Caki2 (cell line): Measurements from ENCODE around the gene PLCL2. TPM values are rescaled to one million over a fixed set of nuclear protein-coding genes. Genes with fewer than 3 reads are reported as not detected.
"Not testable (repeated sequence)": the region's sequence is repeated elsewhere in the genome, so short reads cannot be mapped to it uniquely, and the experiment has no call there.

Experiments used
- DNase-seq: peaks from one replicate; pipeline ENCODE4 v3.0.0-alpha.2; 2015; ENCODE audit warnings: low read depth
- in situ Hi-C: cut with HindIII; loops from 2 replicates; pipeline ENCODE4 v1.10.0; 2016; ENCODE audit warnings: low sequenced_read_pairs, low pct_unique_long_range_greater_than_20kb, mixed read lengths
- total RNA-seq: library from RNA; depleted of rRNA; stranded (reverse); fragments of >200 nt; shearing (Covaris generic); gene quantifications from 2 replicates; pipeline ENCODE4 v1.2.3, GENCODE V29; 2014; ENCODE audit warnings: low replicate concordance

Gene PLCL2
- total RNA-seq, 1 experiment from 2014 or later = 1.1 TPM

DNA sequence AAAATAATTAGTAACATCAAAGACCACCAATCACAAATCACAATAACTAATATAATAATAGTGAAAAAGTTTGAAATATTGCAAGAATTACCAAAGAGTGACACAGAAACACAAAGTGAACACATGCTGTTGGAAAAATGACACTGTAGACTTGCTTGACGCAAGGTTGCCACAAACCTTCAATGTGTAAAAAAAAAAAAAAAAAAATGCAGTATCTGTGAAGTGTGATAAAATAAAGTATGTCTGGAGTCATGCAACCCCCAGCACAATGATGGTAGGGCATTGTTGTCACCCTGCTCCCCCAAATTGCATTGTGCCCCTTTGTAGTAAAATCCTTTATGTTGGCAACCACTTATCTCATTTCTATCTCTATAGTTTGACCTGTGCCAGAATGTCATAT lies 190.6 kb downstream of the PLCL2 start:
- DNase-seq = no peak
- in situ Hi-C loops = no loop called here

DNA sequence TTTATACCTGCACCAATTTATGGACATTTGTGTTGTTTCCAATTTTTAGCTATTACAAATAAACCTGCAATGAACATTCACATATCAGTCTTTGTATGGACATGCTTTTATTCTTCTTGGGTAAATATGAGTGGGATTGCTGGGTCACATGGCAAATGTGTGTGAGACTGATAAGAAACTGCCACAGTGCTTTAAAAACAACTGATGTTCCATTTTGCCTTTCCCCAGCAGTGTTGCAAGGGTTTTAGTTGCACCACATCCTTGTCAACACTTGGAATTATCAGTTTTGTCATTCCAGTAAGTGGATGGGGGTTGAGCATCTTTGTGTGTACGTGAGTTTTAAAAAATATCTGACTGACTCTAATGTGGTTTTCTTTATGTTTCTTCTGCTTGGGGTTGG lies 191.2 kb downstream of the PLCL2 start:
- in situ Hi-C loops = no loop called here
- DNase-seq = no peak

DNA sequence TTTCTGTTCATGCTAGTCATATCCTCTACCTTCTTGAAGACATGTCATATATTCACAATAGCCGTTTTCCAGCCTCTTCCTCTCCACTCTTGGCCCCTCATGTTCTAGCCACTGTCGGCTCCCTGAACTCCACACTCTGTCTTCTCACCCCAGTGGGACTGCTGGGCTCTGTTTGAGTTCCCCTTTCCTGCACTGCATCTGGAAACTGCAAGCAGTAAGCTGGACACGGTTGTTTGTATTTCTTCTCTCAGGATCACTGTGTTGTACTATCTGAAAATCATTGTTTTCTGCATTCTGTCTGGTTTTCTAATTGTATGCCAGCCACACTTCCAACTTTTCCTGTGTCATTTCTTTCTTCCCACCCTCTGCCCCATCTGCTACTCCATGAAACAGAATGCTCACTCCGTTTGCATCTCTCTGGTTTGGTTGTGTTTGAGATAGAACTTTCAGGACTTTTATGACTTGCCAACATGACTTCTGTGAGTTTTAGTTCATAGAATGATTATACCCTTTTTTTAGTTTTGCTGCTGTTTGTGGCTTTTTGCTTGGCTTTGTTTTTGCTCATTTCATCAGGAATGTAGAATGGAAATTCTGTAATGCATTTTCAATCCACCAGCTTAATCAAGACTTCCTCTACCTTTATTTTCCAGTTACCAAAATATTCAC lies 192.3 kb downstream of the PLCL2 start:
- in situ Hi-C loops = no loop called here
- DNase-seq = no peak

DNA sequence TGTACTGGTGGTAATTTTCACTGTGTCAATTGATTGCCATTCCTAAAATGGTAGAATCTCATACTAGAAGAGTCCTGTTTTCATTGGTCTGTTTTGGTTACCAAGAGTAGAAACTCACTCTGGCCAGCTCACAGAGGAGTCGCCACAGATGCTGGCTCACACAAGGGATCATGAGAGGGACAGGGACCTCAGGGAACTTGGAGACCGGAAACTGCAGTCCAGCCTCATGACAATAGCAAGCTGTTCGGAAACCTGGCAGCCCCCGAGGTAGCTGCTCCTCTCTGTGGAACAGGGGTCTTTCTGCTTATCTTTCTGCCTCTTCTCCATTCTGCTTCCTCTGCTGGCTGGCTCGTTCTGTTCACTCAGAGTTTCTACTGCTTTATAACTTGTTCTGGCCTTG lies 192.9 kb downstream of the PLCL2 start:
- in situ Hi-C loops = no loop called here
- no peak for DNase-seq

DNA sequence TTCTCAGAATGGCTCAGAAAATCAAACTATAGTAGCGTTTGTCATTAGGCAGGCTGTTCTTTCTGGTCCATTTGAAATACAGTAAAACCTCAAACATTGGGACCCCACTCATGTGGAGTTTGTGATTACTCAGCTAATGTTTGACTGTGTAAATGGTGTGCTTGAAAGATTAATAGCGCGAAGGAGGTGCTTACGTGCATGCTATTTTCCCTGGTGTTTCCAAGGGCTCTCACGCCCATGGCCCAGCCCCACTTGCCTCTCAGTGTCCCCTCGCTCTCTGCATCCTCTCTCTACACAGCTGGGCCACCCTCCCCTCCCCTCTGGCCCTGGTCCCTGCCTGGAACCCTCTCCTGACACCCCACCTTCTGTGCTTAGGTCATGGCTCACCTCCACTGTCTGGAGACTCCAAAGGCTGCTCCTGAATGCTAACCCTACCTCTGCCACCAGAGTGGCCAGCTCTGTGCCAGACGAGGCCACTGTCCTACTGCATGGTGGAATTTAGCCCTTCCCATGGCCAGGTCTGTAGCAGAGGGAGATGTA lies 194.2 kb downstream of the PLCL2 start:
- in situ Hi-C loops = no loop called here
- no peak for DNase-seq

DNA sequence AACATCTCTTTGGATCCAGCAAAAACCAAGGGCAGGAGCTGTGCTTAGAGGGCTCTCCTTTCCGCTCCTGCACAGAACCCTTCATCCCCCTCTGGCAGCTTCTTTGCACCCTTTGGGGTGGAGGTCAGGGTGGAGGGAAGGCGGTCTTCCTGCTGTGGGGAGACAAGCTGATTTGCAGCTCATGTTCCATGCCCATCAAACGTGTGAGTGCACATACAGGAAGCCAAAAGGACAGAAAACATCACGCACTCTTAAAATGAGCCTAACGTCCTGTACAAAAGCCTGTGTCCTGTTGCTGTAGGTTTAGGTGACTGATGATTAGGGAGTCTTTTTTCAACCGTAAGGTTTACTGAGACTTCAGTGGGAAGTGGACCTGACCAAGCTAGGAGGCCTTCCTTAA lies 195.2 kb downstream of the PLCL2 start:
- no peak for DNase-seq
- in situ Hi-C loops = no loop called here

DNA sequence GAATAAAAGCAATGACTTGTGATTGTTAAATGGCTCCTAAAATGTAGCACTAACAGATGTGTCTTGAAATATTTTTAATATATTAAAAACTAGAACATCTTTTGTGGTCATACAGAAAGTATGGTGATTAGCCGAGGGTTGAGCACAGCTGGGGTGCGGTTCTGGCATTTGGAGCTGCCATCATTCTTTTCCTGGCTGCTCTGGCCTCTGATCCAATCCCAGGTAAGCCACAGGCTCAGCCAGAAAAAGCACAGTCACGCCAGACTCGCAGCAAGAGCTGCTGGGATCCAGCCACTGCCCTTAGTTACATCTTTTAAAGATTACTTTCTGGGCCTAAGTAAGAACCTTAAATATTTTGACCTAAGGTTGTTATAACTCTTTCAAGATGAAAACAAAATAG lies 196.8 kb downstream of the PLCL2 start:
- in situ Hi-C loops = no loop called here
- no peak for DNase-seq

DNA sequence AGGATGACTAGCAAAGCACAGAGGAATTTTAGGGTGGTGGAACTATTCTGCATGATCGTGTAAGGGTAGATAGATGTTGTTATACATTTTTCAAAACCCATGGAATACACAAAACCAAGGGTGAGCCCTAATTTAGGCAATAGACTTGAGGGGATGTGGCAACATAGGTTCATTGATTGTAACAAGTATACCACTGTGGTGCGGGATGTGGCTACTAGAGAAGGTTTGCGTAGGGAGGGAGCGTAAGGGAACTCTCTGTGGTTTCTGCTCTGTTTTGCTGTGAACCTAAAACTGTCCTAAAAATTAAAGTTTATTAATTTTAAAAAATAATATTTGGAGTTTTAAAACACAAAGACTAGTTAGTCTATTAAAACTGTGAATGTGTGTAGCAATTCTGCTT lies 202.8 kb downstream of the PLCL2 start:
- in situ Hi-C loops = no loop called here
- DNase-seq = no peak

DNA sequence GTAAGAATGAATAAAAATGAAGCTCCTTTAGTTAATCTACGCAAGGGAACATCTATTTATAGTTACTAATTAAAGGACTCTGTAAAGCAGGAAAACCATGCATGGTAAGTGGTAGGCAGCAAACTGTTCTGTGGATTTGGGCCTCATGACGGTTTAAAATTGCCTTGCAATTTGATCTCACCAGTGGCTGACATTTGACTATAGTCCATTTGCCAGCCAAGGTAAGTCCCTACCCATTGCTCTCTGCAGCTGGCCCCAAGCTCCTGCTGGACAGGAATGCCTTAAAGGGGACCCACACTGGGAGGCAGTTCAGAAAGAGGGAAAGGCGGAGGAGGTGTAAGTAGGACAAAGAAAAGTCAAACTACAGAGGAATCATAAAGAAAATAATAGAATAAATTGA lies 203.3 kb downstream of the PLCL2 start:
- DNase-seq = no peak
- in situ Hi-C loops = no loop called here

DNA sequence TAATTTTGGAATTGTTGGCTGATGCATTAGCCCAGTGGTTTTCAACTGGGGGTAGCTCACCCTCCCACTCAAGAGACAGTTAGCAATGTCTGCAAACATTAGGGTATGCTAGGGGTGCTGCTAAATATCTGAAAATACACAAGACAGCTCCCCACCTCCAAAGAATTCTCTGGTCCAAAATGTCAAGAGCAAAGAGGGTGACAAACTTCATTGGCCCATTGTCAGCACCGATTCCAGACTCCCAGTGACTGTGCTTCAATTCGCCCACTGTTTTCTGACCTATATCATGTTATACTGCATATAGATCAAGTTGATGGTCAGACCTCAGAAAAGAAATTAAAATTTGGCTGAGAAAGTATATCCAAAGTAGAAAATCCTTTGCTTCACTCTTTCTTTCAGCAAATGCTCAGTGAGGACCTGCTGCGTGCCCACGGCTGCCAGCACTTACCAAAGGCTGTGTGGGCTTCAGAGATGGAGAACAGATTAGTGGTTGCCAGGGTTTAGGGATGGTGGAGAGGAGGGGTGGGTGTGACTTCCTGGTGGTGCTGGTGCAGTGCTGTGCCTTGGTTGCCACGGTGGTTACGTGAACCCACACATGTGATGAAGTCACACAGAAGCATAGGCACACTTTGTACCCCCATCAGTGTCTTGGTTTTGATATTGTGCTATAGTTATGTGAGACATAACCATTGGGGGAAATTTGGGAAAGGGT lies 204.0 kb downstream of the PLCL2 start:
- in situ Hi-C loops = no loop called here
- DNase-seq = no peak

DNA sequence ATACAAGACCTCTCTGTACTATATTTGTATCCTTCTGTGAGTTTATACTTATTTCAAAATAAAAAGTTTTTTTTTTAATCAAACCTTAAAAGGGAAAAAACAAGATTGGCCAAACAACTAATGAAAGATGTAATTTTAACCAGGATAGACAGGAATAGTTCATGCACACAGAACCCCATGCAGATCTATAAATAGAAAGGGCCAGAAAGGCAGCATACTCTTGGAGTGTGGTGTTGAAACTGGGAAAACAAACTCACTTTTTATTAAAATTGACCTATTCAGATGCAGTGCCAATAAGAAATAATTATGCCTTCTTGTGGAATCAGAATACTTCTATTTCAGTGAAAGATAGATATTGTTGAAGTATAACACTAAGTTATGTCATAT lies 204.6 kb downstream of the PLCL2 start:
- no peak for DNase-seq
- in situ Hi-C loops = no loop called here

DNA sequence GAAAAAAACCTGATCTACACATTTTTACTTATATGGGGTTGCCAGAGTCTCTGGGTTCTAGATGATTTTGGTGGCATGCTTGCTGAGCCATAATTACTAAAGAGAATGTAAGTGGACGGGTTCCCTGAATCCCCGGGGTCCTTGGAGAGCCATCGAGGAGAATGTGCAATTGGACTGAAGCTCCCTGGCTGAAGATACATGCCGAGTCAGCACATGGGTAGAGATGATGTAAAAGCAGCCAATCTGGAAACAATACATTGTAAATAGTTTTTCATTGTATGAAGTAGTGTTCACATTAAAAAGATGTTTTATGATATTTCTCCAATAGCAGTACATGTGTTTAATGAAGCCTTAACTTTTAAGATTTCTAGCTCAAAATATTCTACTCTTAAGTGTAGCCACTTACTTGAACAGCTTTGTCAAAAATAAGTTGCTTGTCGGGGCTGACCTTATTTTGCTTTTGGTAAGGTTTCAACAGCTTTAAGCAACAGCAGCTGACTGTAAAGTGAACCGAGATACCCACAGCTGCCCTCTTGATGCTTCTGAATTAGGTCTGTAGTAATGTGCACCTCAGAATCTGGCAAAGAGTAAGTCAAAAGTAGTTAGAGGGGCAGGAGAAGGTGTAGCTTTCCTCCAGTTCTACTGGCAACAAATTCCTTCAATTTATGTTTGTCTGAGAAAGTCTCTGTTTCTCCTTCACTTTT lies 205.7 kb downstream of the PLCL2 start:
- in situ Hi-C loops = no loop called here
- no peak for DNase-seq

DNA sequence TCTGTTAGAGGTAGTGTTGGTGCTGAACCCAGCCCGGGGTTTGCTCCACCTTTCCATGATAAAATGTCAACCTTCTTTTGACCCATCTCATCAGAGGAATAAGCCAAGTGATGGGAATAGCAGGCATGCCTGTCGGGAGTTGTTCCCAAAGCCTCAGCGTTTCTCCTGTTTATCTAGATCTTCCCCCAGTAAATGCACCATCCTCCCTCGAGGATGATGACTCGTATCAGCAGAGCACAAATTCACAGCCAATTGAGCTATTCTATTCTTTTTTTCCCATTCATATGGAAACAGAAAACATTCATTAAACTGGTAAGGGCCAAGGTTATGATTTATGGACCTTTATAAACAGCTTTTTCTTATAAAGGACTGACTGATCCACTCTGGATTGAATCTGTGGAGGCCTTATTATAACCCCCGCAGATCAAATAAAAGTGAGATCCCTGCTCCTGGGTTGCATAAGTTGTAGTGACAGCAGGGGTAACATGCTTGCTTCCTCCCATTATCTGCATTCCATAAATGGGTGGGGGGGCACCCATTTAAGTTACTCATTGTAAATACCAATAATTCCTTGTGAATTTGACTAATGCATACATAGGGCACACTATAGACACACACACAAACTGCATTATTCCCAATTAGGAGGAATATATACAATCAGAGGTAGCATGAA lies 207.3 kb downstream of the PLCL2 start:
- no peak for DNase-seq
- in situ Hi-C loops = no loop called here

DNA sequence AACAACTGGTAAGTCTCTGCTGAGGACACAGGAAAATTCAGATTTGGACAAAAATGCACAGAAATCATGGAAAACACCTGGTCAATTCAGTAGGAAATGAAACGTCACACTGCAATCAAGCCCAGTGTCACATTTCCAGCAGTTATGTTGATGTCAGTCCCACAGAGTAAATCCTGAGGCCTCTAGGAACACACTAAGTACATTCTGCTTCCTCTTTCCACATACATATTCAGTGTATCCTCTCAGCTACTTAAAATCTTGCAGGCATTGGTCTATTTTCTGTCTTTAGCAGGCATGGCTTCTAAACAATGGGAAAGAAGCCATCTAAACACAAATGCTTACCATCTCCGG lies 207.8 kb downstream of the PLCL2 start:
- DNase-seq = no peak
- in situ Hi-C loops = no loop called here

DNA sequence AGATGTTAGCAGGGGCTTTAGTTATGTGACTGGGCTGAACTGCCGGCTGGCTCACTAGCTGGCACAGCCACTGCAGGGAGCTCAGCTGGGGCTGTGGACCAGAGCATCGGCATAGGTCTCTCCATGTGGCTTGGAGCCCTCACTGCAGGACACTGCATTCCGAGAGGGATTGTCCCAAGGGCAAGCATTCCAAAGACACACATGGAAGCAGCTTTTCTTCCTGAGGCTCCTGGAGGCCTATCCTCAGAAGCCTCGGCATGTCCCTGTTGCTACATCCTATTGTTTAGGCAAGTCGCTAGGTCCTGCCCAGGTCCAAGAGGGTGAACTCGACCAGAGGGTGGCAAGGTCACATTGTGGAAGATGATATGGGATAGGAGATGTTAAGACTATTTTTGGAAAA lies 209.8 kb downstream of the PLCL2 start:
- DNase-seq = no peak
- in situ Hi-C loops = no loop called here

DNA sequence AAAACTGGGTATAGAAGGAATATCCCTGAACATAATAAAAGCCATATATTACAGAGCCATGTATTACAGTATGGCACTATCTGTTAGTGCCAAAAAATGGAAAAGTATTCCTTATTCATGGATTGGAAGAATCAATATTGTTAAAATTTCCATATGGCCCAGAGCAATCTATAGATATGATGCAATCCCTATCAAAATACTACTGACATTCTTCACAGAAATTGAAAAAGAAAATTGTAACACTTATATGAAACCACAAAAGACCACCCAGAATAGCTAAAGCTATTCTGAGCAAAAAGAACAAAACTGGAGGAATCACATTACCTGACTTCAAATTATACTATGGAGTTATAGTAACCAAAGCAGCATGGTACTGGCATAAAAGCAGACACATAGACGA lies 218.8 kb downstream of the PLCL2 start:
- no peak for DNase-seq
- in situ Hi-C loops = no loop called here

DNA sequence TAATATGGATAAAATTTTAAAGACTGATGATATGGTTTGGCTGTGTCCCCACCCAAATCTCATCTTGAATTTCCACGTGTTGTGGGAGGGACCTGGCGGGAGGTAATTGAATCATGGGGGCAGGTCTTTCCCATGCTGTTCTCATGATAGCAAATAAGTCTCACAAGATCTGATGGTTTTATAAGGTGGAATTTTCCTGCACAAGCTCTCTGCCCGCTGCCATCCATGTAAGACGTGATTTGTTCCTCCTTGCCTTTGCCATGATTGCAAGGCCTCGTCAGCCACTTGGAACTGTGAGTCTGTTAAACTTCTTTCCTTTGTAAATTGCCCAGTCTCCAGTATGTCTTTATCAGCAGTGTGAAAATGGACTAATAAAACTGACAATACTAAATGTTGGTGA lies 222.0 kb downstream of the PLCL2 start:
- DNase-seq, in situ Hi-C loops: not testable (repeated sequence)

DNA sequence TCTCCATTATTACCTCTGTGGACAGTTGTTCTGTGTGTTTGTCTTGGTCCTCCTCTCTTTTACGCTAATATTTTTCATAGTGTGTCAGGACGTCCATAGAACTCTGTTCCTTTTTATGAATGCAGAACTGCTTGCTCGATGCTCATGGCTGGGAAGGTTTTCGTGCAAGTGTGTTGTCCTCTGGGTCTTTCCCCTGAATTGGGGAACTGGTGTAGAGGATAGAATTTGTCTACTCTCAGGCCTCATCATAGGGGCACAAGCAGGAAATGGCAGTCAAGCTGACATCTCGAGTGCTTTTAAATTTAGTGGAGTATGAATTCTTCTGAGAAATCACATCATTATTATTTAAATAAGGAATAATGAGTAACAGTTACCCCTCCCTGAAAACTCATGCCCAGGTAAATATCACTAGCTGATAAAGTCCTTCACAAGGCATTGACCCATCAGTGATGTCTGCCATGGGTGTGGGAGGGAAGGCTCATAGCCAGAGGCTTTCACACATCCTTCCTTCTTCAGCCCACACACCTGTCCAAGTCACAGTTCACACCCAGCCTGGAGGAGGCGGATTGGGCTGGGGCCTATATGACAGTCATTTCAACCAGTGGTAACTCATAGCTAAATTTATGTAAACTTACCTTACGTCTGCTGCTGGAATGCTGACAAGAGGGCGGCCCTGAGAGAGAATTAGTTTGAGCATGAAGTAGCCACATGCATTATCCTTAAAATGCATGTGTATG lies 226.1 kb downstream of the PLCL2 start:
- no peak for DNase-seq
- in situ Hi-C loops = no loop called here
